ENCODE data around the gene EHMT1.

EHMT1 gene

DNA sequence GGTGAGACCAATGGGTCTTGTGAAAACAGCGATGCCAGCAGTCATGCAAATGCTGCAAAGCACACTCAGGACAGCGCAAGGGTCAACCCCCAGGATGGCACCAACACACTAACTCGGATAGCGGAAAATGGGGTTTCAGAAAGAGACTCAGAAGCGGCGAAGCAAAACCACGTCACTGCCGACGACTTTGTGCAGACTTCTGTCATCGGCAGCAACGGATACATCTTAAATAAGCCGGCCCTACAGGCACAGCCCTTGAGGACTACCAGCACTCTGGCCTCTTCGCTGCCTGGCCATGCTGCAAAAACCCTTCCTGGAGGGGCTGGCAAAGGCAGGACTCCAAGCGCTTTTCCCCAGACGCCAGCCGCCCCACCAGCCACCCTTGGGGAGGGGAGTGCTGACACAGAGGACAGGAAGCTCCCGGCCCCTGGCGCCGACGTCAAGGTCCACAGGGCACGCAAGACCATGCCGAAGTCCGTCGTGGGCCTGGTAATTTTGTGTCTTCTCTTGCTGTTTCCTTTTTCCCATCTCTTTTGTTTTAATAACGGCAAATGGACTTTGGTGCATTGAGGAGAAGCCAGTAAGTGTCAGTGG lies 98.0 kb downstream of the EHMT1 start:
- peaks cover 22 to 62% (median 53%) of the 10 kb centered on the region in 3 donors for H3K36me3 ChIP-seq
- no peaks in the 10 kb centered on the region for H3K27me3 ChIP-seq
- H3K4me1 ChIP-seq, result no peaks in the 10 kb centered on the region
- H3K4me3 ChIP-seq, result no peak overlapping the region
- TF ChIP-seq, protein P1, sequence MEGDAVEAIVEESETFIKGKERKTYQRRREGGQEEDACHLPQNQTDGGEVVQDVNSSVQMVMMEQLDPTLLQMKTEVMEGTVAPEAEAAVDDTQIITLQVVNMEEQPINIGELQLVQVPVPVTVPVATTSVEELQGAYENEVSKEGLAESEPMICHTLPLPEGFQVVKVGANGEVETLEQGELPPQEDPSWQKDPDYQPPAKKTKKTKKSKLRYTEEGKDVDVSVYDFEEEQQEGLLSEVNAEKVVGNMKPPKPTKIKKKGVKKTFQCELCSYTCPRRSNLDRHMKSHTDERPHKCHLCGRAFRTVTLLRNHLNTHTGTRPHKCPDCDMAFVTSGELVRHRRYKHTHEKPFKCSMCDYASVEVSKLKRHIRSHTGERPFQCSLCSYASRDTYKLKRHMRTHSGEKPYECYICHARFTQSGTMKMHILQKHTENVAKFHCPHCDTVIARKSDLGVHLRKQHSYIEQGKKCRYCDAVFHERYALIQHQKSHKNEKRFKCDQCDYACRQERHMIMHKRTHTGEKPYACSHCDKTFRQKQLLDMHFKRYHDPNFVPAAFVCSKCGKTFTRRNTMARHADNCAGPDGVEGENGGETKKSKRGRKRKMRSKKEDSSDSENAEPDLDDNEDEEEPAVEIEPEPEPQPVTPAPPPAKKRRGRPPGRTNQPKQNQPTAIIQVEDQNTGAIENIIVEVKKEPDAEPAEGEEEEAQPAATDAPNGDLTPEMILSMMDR (IDR thresholded peaks at IDR 0.05), result no peak
- intact Hi-C loops (cut with DNase I; ENCODE audit: low total_unique reads), result no loop called here
- DNase-seq, result no peak
- H3K27ac ChIP-seq, result no peak overlapping the region
- no peaks in the 10 kb centered on the region for H3K9me3 ChIP-seq

DNA sequence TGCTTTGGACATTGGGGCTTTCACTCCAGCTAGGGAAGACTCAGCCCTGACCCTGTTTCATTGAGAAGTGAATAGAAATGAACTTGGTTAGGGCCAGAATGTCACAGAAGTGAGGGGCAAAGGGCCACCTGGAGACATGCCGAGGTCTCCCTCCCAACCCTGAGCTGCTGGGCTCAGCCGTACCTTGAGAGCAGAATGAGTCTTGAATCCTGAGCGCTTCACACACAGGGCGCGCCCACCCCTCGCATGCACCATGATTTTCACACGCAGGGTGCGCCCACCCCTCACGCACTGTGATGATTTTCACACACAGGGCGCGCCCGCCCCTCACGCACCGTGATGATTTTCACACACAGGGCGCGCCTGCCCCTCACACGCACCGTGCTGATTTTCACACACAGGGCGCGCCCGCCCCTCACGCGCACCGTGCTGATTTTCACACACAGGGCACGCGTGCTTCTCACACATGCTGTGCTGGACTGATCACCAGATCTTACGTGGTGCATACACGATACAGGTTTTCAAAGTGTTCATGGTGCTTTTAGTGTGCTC lies 99.0 kb downstream of the EHMT1 start:
- no peaks in the 10 kb centered on the region for H3K27me3 ChIP-seq
- intact Hi-C loops (cut with DNase I; ENCODE audit: low total_unique reads), result no loop called here
- peaks cover 16 to 54% (median 47%) of the 10 kb centered on the region in 3 donors for H3K36me3 ChIP-seq
- H3K27ac ChIP-seq, result no peak overlapping the region
- no peaks in the 10 kb centered on the region for H3K4me1 ChIP-seq
- H3K9me3 ChIP-seq, result no peaks in the 10 kb centered on the region
- TF ChIP-seq, protein P1 (IDR thresholded peaks at IDR 0.05), result no peak
- no peak for DNase-seq
- H3K4me3 ChIP-seq, result no peak overlapping the region

DNA sequence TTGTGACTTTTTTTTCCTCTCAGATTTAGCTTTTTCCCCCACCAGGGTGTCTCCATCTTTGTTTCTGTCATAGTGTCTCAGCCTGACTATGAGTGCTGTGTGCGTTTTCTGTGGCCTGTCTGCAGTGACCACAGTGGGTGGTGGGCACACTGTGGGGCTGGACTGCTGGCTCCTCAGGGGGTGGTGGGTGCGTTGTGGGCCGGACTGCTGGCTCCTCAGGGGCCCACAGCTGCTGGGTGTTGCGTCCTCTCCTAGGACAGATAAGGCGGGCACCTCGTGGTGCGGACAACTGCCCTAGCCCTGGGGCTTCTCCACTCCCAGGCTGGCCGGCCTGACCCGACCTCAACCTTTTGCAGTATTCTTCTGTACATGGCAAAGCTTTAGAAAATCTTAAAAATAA lies 100.4 kb downstream of the EHMT1 start:
- peaks cover 16 to 51% (median 47%) of the 10 kb centered on the region in 3 donors for H3K36me3 ChIP-seq
- no peaks in the 10 kb centered on the region for H3K9me3 ChIP-seq
- H3K27ac ChIP-seq, result no peak overlapping the region
- H3K4me3 ChIP-seq, result no peak overlapping the region
- H3K27me3 ChIP-seq, result no peaks in the 10 kb centered on the region
- no peak for DNase-seq
- TF ChIP-seq, protein P1 (IDR thresholded peaks at IDR 0.05), result no peak
- peaks cover 0 to 5% (median 0%) of the 10 kb centered on the region in 4 donors for H3K4me1 ChIP-seq
- intact Hi-C loops (cut with DNase I; ENCODE audit: low total_unique reads), result no loop called here

DNA sequence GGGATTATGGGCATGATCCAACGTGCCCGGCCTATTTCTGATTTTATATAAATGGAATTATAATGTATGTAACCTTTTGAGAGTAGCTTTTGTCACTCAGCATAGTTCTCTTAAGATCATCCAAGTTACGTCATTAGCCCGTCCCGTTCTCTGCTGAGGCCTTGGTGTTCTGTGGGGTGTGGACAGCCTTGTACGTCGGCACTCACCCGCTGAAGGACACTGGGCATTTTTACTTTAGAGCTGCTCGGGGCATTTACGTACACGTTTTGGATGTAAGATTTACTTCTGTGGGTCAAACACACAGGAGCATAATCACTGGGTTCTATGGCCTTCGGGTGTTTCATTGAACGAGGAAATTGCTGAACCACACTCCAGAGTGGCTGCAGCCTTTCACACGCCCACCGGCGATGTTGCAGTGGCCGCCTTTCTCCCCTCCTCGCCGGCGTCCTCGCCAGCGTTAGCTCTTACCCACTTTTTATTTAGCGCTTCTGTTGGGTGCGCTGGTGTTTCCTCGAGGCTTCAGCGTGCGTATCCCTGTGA lies 101.8 kb downstream of the EHMT1 start:
- Histone ChIP-seq H3K36me3 (peaks cover 16 to 50% (median 47%) of the 10 kb centered on the region in 3 donors), H3K27ac (no peak overlapping the region)

DNA sequence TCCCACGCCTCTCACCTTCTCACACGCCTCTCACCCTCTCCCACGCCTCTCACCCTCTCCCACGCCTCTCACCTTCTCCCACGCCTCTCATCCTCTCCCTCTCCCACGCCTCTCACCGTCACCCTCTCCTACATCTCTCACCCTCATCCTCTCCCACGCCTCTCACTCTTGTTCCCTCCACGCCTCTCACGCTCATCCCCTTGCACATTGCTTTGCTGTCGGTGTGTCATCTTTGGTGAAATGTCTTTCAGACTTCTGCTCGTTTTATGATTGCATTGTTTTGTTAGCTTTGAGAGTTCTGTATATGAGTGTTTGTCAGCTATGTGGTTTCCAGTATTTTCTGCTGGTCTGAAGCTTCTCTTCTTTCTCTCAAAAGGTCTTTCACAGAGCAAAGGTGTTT lies 102.7 kb downstream of the EHMT1 start:
- Histone ChIP-seq H3K36me3 (peaks cover 16 to 55% (median 48%) of the 10 kb centered on the region in 3 donors), H3K27ac (no peak overlapping the region), H3K4me1 (peaks cover 0 to 5% (median 0%) of the 10 kb centered on the region in 4 donors), H3K4me3 (no peak overlapping the region), H3K9me3 (no peaks in the 10 kb centered on the region), H3K27me3 (no peaks in the 10 kb centered on the region)
- TF ChIP-seq, protein P1 (IDR thresholded peaks at IDR 0.05), result no peak
- intact Hi-C loops (cut with DNase I; ENCODE audit: low total_unique reads), result no loop called here
- DNase-seq, result no peak

More for the DNA sequence above, 101.8 kb downstream of the EHMT1 start:
- no peak overlapping the region for H3K4me3 ChIP-seq
- TF ChIP-seq, protein P1 (IDR thresholded peaks at IDR 0.05), result no peak
- intact Hi-C loops (cut with DNase I; ENCODE audit: low total_unique reads), result no loop called here
- DNase-seq, result no peak
- peaks cover 0 to 5% (median 0%) of the 10 kb centered on the region in 4 donors for H3K4me1 ChIP-seq
- no peaks in the 10 kb centered on the region for H3K27me3 ChIP-seq
- H3K9me3 ChIP-seq, result no peaks in the 10 kb centered on the region

All from tibial artery (tissue), 4 donors.